Stimulated activated CD4-positive, alpha-beta T cell treated with anti-CD3 and anti-CD28 coated beads, Interleukin-15, amount 100 ng/mL, for 48 hours (primary cell): ENCODE data around the gene CDS1.
"Not testable (repeated sequence)": the region's sequence is repeated elsewhere in the genome, so short reads cannot be mapped to it uniquely, and the experiment has no call there.

ENCODE experiments used
- DNase-seq, 2 donors: peaks; one replicate each; pipeline ENCODE4 v3.0.0-alpha.2; 2020; ENCODE audit warnings: low read depth in 2 of 2

The CDS1 gene

GRCh38 chr4:84582988-84583875 is at the start of gene CDS1:
CDS1 (plus strand) TSS chr4:84583127; CDS start chr4:84583402, 275 bp downstream.
- no peak for DNase-seq

- DNase-seq: no peak
Measured at GRCh38 chr4:84535901-84536300, 47.0 kb upstream of the CDS1 start.

DNA sequence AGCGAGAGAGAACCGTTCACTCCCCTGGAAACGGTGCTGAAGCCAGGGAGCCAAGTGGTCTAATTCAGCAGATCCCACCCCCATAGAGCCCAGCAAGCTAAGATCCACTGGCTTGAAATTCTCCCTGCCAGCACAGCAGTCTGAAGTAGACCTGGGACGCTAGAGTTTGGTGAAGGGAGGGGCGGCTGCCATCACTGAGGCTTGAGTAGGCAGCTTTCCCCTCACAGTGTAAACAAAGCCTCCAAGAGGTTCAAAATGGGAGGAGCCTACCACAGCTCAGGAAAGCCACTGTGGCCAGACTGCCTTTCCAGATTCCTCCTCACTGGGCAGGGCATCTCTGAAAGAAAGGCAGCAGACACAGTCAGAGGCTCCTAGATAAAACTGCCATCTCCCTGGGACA is 37.8 kb upstream of the CDS1 start:
- DNase-seq: no peak

- no peak for DNase-seq
Measured at GRCh38 chr4:84547211-84547610, 35.7 kb upstream of the CDS1 start.

- not testable (repeated sequence) for DNase-seq
Measured at GRCh38 chr4:84549191-84549590, 33.7 kb upstream of the CDS1 start.

DNA sequence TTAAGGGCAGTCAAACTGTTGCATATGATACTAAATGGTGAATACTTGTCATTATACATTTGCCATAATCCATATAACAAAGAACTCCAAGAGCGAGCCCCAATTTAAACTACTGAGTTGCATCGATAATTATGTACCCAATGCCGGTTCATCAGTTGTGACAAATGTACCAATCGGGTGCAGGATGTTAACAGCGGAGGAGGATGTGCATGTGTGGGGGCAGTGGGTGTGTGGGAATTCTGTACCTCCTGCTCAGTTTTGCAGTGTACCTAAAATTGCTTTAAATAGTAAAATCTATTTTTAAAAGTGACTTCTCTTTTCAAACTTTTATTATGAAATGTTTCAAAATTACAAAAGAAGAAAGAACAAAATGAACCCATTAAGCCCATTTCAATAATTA is 20.8 kb upstream of the CDS1 start:
- no peak for DNase-seq

GRCh38 chr4:84563002-84563401 is 19.9 kb upstream of the CDS1 start:
- DNase-seq: no peak

DNA sequence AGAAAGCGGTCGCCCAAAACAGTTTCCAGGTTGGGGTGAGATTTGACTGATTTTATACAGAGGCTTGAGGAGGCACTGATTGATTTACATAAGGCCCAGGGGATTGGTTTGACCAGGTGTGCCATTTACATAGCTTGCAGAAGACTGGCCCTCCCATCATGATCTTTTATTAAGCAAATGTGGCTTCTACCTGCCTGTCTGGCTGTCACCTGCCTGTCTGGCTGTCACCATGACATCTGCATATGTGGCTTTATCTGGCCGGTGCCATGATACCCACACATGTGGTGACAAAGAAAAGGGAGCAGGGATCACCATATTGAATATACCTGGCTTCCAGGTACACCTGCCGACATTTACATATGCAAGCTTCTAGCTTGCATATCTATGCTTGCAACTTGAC is 17.0 kb upstream of the CDS1 start:
- no peak for DNase-seq

- DNase-seq: no peak
Measured at GRCh38 chr4:84568496-84568895, 14.4 kb upstream of the CDS1 start.

DNA sequence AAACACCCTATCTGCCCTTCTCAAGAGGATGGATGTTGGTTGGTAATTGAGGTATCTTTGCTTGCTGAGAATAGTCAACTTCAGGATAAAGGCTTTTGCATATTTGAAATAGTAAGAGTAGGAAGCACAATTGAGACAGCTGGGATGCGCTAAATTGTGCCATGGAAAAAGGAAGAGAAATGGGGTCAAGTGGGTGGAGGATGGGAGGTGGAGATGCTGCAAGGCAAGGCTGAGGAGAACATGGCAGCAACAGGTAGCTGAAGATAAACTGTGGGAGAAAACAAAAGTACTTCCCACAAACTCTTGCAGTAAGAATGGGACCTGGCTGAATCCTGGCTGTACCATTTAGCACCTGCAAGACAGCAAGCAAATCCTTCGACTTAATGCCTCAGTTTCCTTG is 13.9 kb upstream of the CDS1 start:
- DNase-seq: no peak

DNA sequence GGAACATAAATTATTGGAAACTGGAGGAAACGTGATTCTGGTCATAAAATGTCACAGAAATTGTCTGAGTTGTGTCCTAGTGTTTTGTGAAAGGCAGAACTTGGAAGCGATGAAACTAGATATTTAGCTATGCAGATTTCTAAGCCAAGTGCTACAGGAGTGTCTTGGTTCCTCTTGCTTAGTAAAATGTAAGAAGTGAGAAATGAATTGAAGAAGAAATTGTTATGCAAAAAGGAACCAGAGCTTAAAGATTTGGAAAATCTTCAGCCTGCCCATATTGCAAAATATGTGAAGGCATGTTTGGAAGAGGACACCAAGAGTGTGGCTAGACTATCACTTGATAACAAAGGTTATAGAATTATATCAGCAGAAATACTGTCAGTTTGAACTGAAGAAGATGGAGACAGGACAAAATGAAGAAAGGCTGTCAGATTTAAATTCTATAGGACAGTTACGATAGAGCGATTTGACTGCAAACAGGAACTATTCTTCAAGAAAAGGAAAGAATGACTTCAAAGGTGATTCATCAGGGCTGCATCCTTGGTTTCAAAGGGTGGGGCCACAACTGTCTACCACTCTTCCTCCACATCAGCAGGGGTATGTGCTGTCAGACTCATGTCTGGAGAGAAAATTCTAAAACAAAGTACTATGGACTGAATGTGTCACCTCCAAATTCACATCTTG is 9.4 kb upstream of the CDS1 start:
- no peak for DNase-seq

DNA sequence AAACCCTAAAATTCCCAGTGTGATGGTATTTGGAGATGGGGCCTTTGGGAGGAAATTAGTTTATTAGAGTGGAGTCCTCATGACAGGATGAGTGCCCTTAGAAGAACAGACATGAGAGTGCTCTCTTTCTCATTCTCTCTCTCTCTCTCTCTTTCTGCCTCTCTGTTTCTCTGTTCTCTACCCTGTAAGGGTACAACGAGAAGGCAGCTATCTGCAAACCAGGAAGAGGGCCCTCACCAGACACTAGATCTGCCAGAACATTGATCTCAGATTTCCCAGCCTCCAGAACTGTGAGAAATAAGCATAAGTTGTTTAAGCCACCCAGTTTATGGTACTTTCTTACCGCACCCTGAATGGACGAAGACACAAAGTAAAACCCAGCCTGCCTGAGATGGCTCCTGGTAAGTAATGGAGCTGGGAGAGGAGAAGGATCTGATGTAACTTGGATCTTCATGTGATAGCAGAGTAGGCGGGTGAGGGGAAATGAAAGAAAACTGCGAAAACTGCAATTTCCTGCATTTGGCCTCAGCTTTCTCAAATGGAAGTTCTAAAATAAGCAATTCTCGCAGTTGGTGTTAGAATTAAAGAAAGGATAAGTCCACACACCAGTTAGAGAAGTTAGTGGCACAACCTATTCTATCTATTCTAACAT is 8.7 kb upstream of the CDS1 start:
- no peak for DNase-seq

DNA sequence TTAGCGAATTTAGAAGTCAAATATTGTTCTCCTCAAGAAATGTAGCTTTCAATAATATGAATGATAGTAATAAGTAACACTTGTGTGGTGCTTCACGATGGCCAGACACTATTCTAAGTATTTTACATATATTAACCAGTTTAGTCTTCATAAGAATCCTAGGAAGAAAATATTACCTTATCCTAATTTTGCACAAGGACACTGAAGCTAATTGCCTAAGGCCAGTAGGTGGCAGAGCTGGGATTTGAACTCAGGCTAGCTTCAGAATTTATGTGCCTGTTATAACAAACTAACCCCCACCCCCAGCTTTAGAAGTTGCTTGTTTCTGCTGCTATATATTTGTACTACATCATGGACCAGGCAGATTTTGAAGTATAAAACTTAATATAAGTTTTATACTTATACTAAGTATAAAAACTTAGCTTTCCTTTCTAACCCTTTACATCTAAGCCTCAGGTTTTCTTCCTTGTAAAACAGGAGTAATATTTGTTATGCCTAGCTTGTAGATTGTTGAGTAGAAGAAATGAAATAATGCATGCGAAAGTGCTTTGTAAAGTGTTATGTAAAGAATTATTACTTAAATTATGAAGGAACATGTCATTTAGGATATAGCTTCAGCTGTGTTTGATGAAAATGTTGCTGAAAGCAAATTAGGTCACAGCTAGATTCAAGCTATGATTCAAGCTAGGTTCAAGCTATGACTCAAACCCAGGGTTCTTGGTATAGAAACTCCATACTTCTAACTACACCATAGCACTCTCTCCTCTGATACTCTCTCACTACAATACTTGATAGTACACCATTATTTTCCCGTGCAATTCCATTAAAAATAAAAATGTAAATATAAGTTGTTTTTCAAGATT is 4.2 kb upstream of the CDS1 start:
- no peak for DNase-seq

DNA sequence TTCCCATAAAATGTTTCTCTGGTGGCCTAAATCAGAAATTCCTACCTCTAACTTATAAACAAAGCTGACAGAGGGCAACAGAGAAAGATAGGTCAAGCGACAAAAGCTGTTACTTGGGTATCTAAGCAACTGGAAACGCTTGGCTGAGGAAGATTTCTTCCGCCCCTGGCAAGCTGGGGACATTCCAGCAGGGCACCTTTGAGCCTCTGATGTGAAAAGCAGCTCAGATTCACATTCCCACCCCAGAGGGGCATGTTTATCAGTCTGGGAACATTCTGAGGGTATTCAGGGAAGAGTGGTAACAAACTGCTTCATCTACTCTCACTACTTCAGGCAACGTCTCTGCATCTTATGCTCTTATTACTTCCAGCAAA is 3.5 kb upstream of the CDS1 start:
- DNase-seq: no peak

- DNase-seq: peak; percentile 56 to 84
Measured at GRCh38 chr4:84582302-84582987, 482 bp upstream of the CDS1 start.

- no peak for DNase-seq
Measured at GRCh38 chr4:84583876-84584380, 1.0 kb downstream of the CDS1 start.

- no peak for DNase-seq
Measured at GRCh38 chr4:84585251-84585650, 2.3 kb downstream of the CDS1 start.

DNA sequence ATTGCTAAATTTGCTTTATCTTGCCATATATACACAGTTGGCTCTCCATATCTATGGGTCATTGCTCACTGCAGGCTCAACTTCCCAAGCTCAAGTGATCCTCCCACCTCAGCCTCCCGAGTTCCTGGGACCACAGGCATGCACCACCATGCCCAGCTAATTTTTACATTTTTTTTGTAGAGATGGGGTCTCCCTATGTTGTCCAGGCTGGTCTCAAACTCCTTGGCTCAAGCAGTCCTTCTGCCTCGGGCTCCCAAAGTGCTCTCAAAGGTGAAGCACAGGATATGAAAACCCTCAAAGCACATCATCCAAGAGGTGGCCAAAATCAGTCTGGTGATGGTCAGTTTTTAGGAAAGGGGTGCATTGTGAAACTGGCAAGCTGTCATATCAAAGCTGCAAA is 11.8 kb downstream of the CDS1 start:
- no peak for DNase-seq

GRCh38 chr4:84596826-84597225 is 13.9 kb downstream of the CDS1 start:
- DNase-seq: no peak

GRCh38 chr4:84597450-84597849 is 14.5 kb downstream of the CDS1 start:
- DNase-seq: no peak

GRCh38 chr4:84606645-84607044 is 23.7 kb downstream of the CDS1 start:
- DNase-seq: no peak
